ENCODE results near the gene MNS1. TPM values are rescaled to one million over a fixed set of nuclear protein-coding genes. Genes with fewer than 3 reads are reported as not detected.

The MNS1 gene
- total and polyA plus RNA-seq, 4 donors: 4.5 to 15.9 (median 11.0) TPM

DNA sequence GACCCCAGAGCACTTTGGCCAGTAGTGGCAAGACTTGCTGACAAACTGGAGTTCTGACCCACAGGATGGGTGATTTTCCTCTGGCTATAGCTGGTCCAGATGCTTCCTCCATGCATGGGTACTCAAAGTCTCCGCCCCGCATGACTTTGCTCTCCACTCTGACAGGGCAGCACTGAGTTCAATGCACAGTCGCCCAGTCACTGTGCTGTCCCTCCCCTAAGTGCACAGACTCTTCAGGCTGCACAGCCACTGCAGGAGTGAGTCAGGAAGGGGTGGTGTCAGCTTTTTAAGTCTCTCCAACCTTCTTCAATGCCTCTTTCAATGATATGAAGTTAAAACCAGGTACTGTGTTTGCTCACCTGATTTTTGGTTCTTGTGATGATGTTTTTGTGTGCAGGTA, 81.9 kb downstream of the MNS1 start:
- 95% methylated on average over 3 of the region's 3 CpGs for WGBS (ENCODE audit: insufficient coverage)
- Histone ChIP-seq H3K27ac (ENCODE audit: low read depth, low read length) (no peak overlapping the region), H3K4me1 (ENCODE audit: control insufficient read depth, insufficient read depth, low read length) (no peaks in the 10 kb centered on the region), H3K9me3 (ENCODE audit: control insufficient read depth, insufficient read depth, low read length) (peaks cover 6% of the 10 kb centered on the region), H3K27me3 (ENCODE audit: control insufficient read depth, insufficient read depth, low read length) (no peaks in the 10 kb centered on the region), H3K4me3 (ENCODE audit: low read depth, low read length) (no peak overlapping the region), H3K36me3 (ENCODE audit: control insufficient read depth, insufficient read depth, low read length) (no peaks in the 10 kb centered on the region)
- no peak for DNase-seq (ENCODE audit: low read depth in 4 of 6, low spot score in 6 of 6)

Other genes with a start within 250 kb of the MNS1 start
- 10 to 100 TPM; 15.0 to 23.6 TPM for gene RFX7, start 221.3 kb downstream of the MNS1 start, total RNA-seq
- 10 to 100 TPM; 16.4 to 27.5 TPM for gene RFX7, start 221.3 kb downstream of the MNS1 start, polyA plus RNA-seq (ENCODE audit: insufficient read length in 2 of 2)
- 10 to 100 TPM; 22.4 to 25.4 TPM for gene TEX9, start 99.7 kb downstream of the MNS1 start, total RNA-seq
- 10 to 100 TPM in 1 of 2 donors, 1 to 10 TPM in 1; 9.4 to 17.5 TPM for gene TEX9, start 99.7 kb downstream of the MNS1 start, polyA plus RNA-seq (ENCODE audit: insufficient read length in 2 of 2)

Data from spinal cord (tissue), 10 donors.